Smooth muscle cell (in vitro differentiated cells): ENCODE measurements around the gene UFSP1. TPM values are rescaled to one million over a fixed set of nuclear protein-coding genes. Genes with fewer than 3 reads are reported as not detected.

Source experiments
- DNase-seq: peaks from one replicate; lab custom pipeline; 2025; ENCODE audit not compliant: unreplicated experiment; lab: John Stamatoyannopoulos, UW
- H2AFZ ChIP-seq: fragments of 200-600 bp; sonication (generic); 2 replicates; pipeline ENCODE4 v1.6.0; 2016; ENCODE audit warnings: antibody characterized with exemption, low read depth, mild to moderate bottlenecking
- H3F3A ChIP-seq: fragments of 200-600 bp; sonication (generic); 2 replicates; pipeline ENCODE4 v1.6.0; 2017; ENCODE audit warnings: antibody characterized with exemption, low read depth
- H3K27ac ChIP-seq: fragments of 200-600 bp; sonication (generic); 2 replicates; pipeline ENCODE4 v1.5.1; 2016; ENCODE audit warnings: low read depth, mild to moderate bottlenecking
- H3K27me3 ChIP-seq: fragments of 200-600 bp; sonication (generic); 2 replicates; pipeline ENCODE4 v1.6.1; 2016; ENCODE audit warnings: low read depth, mild to moderate bottlenecking
- H3K36me3 ChIP-seq: fragments of 200-600 bp; sonication (generic); 2 replicates; pipeline ENCODE4 v1.5.1; 2016; ENCODE audit warnings: low read depth
- H3K4me1 ChIP-seq: fragments of 200-600 bp; sonication (generic); 2 replicates; pipeline ENCODE4 v1.5.1; 2016; ENCODE audit warnings: low read depth
- H3K4me2 ChIP-seq: fragments of 200-600 bp; sonication (generic); 2 replicates; pipeline ENCODE4 v1.6.0; 2016; ENCODE audit warnings: mild to moderate bottlenecking
- H3K4me3 ChIP-seq: fragments of 200-600 bp; sonication (generic); 2 replicates; pipeline ENCODE4 v1.5.1; 2016; ENCODE audit warnings: mild to moderate bottlenecking
- H3K79me2 ChIP-seq: fragments of 200-600 bp; sonication (generic); 2 replicates; pipeline ENCODE4 v1.6.0; 2016; ENCODE audit warnings: low read depth, mild to moderate bottlenecking
- H3K9ac ChIP-seq: fragments of 200-600 bp; sonication (generic); 2 replicates; pipeline ENCODE4 v1.6.0; 2016; ENCODE audit warnings: low read depth
- H3K9me3 ChIP-seq: fragments of 200-600 bp; sonication (generic); replicated peaks from 2 replicates; pipeline ENCODE4 v1.5.1; 2016; ENCODE audit warnings: low read depth
- H4K20me1 ChIP-seq: fragments of 200-600 bp; sonication (generic); 2 replicates; pipeline ENCODE4 v1.6.0; 2016; ENCODE audit warnings: low read depth
- WGBS: methylation state at CpG from one replicate; pipeline ENCODE4 v1.1.7; 2016; ENCODE audit warnings: low lambda C conversion rate; 5-methylcytosine and 5-hydroxymethylcytosine counted together
- polyA plus RNA-seq: library from polyadenylated mRNA; unstranded; fragments of >200 nt; fragmentation: Nextera tagmentation; extraction: Ambion mirVana; gene quantifications from 2 replicates; pipeline ENCODE4 v1.2.1, GENCODE V29; 2016
- total RNA-seq: library from RNA; depleted of rRNA; stranded (reverse); fragments of >200 nt; gene quantifications from 2 replicates; pipeline ENCODE4 v1.2.3, GENCODE V29; 2014
- TF ChIP-seq, protein P1 (sequence below): fragments of 200-600 bp; sonication (generic); IDR thresholded peaks from 2 replicates; pipeline ENCODE4 v1.5.1; 2017; ENCODE audit warnings: borderline replicate concordance, mild to moderate bottlenecking, antibody characterized with exemption; ENCODE audit not compliant: insufficient read depth, poor library complexity, severe bottlenecking

The UFSP1 gene
- total and polyA plus RNA-seq, 2 experiments from 2014 or later = 1.2 to 2.6 TPM

GRCh38 chr7:100885440-100886141, 3.9 kb downstream of the UFSP1 start:
- 95% methylated on average over 22 of the region's 22 CpGs for WGBS
- Histone ChIP-seq H3K36me3 (no peaks in the 10 kb centered on the region), H3K4me2 (no peak overlapping the region)

GRCh38 chr7:100884736-100885439, 4.6 kb downstream of the UFSP1 start:
- H3K36me3 ChIP-seq = no peaks in the 10 kb centered on the region
- 93% methylated on average over 29 of the region's 29 CpGs for WGBS

More at GRCh38 chr7:100885440-100886141, 3.9 kb downstream of the UFSP1 start:
- Histone ChIP-seq H3K9me3 (no peaks in the 10 kb centered on the region), H3K27ac (no peak overlapping the region), H3K4me3 (no peak overlapping the region), H2AFZ (no peak overlapping the region), H3K79me2 (peaks cover 36% of the 10 kb centered on the region), H3K9ac (no peak overlapping the region), H3K4me1 (peaks cover 14% of the 10 kb centered on the region), H3F3A (peaks cover 40% of the 10 kb centered on the region), H3K27me3 (no peaks in the 10 kb centered on the region), H4K20me1 (peaks cover 43% of the 10 kb centered on the region)
- TF ChIP-seq, protein P1, sequence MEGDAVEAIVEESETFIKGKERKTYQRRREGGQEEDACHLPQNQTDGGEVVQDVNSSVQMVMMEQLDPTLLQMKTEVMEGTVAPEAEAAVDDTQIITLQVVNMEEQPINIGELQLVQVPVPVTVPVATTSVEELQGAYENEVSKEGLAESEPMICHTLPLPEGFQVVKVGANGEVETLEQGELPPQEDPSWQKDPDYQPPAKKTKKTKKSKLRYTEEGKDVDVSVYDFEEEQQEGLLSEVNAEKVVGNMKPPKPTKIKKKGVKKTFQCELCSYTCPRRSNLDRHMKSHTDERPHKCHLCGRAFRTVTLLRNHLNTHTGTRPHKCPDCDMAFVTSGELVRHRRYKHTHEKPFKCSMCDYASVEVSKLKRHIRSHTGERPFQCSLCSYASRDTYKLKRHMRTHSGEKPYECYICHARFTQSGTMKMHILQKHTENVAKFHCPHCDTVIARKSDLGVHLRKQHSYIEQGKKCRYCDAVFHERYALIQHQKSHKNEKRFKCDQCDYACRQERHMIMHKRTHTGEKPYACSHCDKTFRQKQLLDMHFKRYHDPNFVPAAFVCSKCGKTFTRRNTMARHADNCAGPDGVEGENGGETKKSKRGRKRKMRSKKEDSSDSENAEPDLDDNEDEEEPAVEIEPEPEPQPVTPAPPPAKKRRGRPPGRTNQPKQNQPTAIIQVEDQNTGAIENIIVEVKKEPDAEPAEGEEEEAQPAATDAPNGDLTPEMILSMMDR = no peak
- no peak for DNase-seq

GRCh38 chr7:100882785-100883526, 6.6 kb downstream of the UFSP1 start:
- Histone ChIP-seq H2AFZ (no peak overlapping the region), H3K27me3 (no peaks in the 10 kb centered on the region), H3K27ac (no peak overlapping the region), H3K36me3 (peaks cover 11% of the 10 kb centered on the region), H3K9ac (no peak overlapping the region), H3F3A (peaks cover 33% of the 10 kb centered on the region), H3K4me2 (no peak overlapping the region), H3K4me1 (peaks cover 7% of the 10 kb centered on the region), H3K9me3 (no peaks in the 10 kb centered on the region), H3K4me3 (no peak overlapping the region), H3K79me2 (peaks cover 50% of the 10 kb centered on the region), H4K20me1 (peaks cover 62% of the 10 kb centered on the region)
- TF ChIP-seq, protein P1 = no peak
- WGBS = 94% methylated on average over 21 of the region's 24 CpGs
- DNase-seq = no peak

More at GRCh38 chr7:100884736-100885439, 4.6 kb downstream of the UFSP1 start:
- Histone ChIP-seq H3K9me3 (no peaks in the 10 kb centered on the region), H3K4me3 (no peak overlapping the region), H3K27me3 (no peaks in the 10 kb centered on the region), H2AFZ (no peak overlapping the region), H3K79me2 (peaks cover 43% of the 10 kb centered on the region), H3K27ac (no peak overlapping the region), H4K20me1 (peaks cover 50% of the 10 kb centered on the region), H3K9ac (no peak overlapping the region), H3K4me1 (peaks cover 14% of the 10 kb centered on the region), H3K4me2 (no peak overlapping the region), H3F3A (peaks cover 40% of the 10 kb centered on the region)
- TF ChIP-seq, protein P1 = no peak
- DNase-seq = no peak
